HUES6 (cell line): ENCODE data around the gene MCOLN2.

Source experiments
- H3K27ac ChIP-seq: 2 replicates; pipeline ENCODE4 v1.7.0; 2013; ENCODE audit warnings: low read depth, mild to moderate bottlenecking, low read length, inconsistent platforms
- H3K27me3 ChIP-seq: 2 replicates; pipeline ENCODE4 v1.6.1; 2013; ENCODE audit warnings: low read length; ENCODE audit not compliant: control insufficient read depth, insufficient read depth
- H3K36me3 ChIP-seq: 2 replicates; pipeline ENCODE4 v1.6.1; 2013; ENCODE audit warnings: low read length; ENCODE audit not compliant: control insufficient read depth, insufficient read depth
- H3K4me1 ChIP-seq: 2 replicates; pipeline ENCODE4 v1.6.1; 2013; ENCODE audit warnings: low read length; ENCODE audit not compliant: control insufficient read depth, insufficient read depth
- H3K4me3 ChIP-seq: 2 replicates; pipeline ENCODE4 v1.5.1; 2013; ENCODE audit warnings: low read depth, low read length
- H3K9ac ChIP-seq: one replicate; pipeline ENCODE4 v1.6.1; 2013; ENCODE audit warnings: mild to moderate bottlenecking, low read length
- H3K9me3 ChIP-seq: 2 replicates; pipeline ENCODE4 v1.6.1; 2013; ENCODE audit warnings: low read depth, low read length; ENCODE audit not compliant: control insufficient read depth, insufficient read depth

The MCOLN2 gene

DNA sequence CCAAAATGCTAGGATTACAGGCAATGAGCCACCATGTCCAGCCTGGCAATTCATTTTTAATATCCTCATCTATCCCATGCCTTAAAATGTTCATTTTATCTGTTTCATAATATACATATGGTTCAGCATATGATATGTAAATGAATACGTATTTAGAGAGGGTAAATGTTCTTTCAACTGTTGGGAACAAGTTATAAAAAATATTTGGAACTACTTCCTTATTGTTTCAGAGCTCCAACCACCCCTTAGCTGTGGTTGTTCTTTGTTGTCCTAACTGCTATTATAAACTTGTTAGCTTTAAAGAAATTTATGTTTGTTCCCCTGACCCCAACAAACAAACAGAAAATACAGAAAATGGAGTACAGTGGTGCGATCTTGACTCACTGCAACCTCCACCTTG, 14.5 kb downstream of the MCOLN2 start:
- no peak overlapping the region for H3K4me3 ChIP-seq
- no peaks in the 10 kb centered on the region for H3K4me1 ChIP-seq
- no peaks in the 10 kb centered on the region for H3K27me3 ChIP-seq
- no peaks in the 10 kb centered on the region for H3K9me3 ChIP-seq
- no peaks in the 10 kb centered on the region for H3K36me3 ChIP-seq
- H3K9ac ChIP-seq, result no peak overlapping the region
- no peak overlapping the region for H3K27ac ChIP-seq

DNA sequence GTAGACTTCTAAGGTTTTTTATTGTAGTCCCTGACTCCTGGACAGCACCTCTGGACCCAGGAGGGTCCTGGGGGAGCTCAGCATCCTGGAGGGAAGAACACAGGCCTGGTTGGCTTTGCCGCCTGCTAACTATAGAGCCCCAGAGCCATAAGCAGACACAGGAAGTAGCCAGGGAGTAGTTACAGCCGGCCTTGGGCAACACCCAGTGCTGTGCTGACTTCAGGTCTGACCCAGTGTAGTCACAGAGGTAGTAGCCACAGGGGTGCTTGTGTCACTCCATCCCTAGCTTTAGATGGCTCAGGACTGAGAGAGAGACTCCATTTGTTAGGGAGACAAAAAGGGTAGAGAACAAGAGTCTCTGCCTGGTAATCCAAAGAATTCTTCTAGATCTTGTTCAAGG, 21.9 kb downstream of the MCOLN2 start:
- peaks cover 8% of the 10 kb centered on the region for H3K4me1 ChIP-seq
- H3K9ac ChIP-seq, result no peak overlapping the region
- H3K27me3 ChIP-seq, result no peaks in the 10 kb centered on the region
- H3K9me3 ChIP-seq, result no peaks in the 10 kb centered on the region
- H3K4me3 ChIP-seq, result no peak overlapping the region
- no peak overlapping the region for H3K27ac ChIP-seq
- H3K36me3 ChIP-seq, result no peaks in the 10 kb centered on the region

DNA sequence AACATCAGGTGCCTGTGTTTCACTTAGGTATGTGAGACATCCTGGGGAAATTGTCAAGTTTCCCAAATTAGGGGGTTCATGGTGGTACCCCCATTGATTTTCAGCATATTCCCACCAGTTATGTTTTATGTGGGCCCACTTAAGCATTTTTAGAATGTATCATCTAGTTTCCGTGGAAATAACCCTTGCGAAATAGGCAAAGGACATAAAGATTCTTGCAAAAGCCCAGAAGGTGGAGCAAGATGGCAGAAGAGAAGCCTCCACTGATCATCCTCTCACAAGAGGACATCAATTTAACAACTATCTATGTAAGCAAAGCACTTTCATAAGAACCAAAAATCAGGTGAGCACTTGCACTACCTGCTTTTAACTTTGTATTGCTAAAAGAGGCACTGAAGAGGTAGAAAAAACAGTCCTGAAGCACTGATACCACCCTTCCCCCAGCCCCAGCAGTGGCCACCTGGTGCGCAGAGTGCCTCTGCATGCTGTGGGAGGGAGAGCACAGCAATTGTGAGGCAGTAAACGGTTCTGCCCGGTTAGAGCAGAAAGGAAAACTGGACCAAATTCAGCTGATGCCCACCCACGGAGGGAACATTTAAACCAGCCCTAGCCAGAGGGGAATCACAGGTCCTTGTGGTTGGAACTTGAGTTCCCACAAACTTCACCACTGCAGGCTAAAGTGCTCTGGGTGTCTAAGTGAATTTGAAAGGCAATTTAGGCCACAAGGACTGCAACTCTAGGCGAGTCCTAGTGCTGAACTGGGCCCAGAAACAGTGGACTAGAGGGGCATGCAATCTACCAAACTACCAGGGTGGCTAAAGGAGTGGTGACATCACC, 23.2 kb downstream of the MCOLN2 start:
- Histone ChIP-seq H3K36me3 (no peaks in the 10 kb centered on the region), H3K4me1 (peaks cover 8% of the 10 kb centered on the region), H3K27ac (no peak overlapping the region), H3K4me3 (no peak overlapping the region), H3K27me3 (no peaks in the 10 kb centered on the region), H3K9ac (no peak overlapping the region), H3K9me3 (no peaks in the 10 kb centered on the region)

DNA sequence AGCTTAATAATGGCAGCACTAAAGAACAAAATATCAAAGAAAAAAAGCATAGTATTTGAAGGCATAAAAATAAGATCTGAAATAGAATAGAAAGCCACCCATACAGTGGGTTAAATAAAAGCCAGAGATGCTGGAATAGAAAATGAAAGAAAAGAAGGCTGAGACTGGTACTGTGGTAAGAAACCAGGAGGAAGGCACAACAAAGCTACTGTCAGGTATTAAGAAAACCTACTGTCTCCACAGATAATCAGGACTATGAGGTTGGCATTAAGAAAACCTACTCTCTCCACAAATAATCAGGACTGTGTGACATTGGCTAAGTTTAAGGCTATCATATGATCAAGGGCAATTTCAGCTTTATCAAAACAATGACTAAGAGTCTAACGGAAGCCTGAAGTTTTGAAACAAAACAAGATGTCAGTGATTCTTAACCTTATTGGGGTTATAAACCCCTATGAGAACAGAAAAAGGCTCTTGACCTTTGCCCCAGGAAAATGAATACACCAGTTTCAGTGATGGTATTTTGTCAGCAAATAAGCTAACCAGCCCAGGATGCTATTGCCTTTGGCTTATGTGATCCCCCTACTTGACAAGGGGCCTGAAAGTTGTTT, 24.4 kb downstream of the MCOLN2 start:
- Histone ChIP-seq H3K27me3 (no peaks in the 10 kb centered on the region), H3K9me3 (no peaks in the 10 kb centered on the region), H3K4me1 (peaks cover 8% of the 10 kb centered on the region), H3K4me3 (no peak overlapping the region), H3K36me3 (no peaks in the 10 kb centered on the region), H3K9ac (no peak overlapping the region), H3K27ac (no peak overlapping the region)

DNA sequence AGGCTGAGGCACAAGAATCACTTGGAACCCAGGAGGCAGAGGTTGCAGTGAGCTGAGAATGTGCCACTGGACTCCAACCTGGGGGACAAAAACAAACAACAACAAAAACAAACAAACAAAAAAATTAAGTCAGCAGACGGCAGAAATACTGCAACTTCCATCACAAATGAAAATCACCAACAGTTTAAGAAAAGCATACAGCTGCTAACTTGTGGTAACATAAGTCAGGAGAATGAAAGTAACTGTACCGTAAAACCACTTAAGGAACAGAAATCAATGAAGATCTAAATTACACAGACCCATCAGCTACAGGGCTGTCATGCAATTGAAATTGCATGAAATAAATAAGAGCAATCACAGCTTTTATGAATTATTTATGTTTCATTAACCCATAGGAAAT, 25.0 kb downstream of the MCOLN2 start:
- no peak overlapping the region for H3K4me3 ChIP-seq

DNA sequence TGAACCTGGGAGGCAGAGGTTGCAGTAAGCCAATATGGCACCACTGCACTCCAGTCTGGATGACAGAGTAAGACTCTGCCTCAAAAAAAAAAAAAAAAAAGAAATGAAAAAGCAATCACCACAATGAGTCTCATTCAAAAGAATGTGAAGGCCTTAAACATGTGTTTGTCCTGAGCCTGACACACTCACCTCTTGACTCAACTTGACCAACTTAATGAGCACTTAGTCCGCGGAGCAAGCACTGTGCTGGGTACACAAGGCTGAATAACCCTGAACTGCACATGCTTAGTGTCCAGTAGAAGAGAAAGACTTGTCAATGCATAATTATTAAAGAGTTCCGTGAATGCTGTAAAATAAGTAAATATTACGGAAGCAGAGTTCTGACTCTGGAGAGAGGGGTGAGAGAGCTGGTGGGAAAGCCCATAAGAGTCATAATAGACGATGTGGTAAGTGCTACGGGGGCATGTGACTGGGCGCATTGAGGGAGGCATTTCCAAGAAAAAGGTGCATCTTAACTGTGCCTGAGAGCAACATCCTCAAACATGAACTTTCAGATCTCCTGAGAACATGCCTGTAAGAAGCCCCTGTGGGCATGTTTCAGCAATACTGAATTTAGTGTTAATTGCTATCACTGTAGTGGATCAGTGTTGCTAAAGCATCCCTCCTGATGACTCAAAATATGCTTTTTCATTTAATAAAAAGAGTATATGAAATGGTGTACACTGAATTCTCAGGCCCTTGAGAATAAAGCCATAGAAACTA, 27.2 kb downstream of the MCOLN2 start:
- Histone ChIP-seq H3K27me3 (no peaks in the 10 kb centered on the region), H3K4me1 (peaks cover 8% of the 10 kb centered on the region), H3K4me3 (no peak overlapping the region)

More for the DNA sequence above, 25.0 kb downstream of the MCOLN2 start:
- Histone ChIP-seq H3K4me1 (peaks cover 8% of the 10 kb centered on the region), H3K9me3 (no peaks in the 10 kb centered on the region), H3K9ac (no peak overlapping the region), H3K36me3 (no peaks in the 10 kb centered on the region), H3K27me3 (no peaks in the 10 kb centered on the region), H3K27ac (no peak overlapping the region)

DNA sequence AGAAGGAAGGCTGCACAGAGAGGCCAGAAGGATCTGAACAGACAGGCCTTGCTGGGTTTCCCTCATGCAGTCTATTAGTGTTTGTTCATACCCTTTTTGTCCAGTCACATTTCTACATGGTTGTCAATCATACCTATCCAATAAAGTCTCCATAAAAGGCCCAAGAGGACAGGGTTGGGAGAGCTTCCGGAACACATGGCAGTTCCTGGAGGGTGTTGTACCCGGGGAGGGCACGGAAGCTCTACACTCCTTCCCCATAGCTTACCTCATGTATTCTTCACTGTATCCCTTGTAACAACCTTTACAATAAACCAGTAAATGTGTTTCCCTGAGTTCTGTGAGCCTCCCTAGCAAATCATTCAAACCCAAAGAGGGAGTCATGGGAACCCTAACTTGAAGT, 28.0 kb downstream of the MCOLN2 start:
- H3K27me3 ChIP-seq, result no peaks in the 10 kb centered on the region
- H3K9me3 ChIP-seq, result 0 out of 2 replicates have a peak, but pooled peaks cover 3% of the 10 kb centered on the region
- H3K9ac ChIP-seq, result no peak overlapping the region
- H3K36me3 ChIP-seq, result no peaks in the 10 kb centered on the region
- no peak overlapping the region for H3K27ac ChIP-seq
- peaks cover 5% of the 10 kb centered on the region for H3K4me1 ChIP-seq
- H3K4me3 ChIP-seq, result no peak overlapping the region

More for the DNA sequence above, 27.2 kb downstream of the MCOLN2 start:
- Histone ChIP-seq H3K9me3 (0 out of 2 replicates have a peak, but pooled peaks cover 2% of the 10 kb centered on the region), H3K36me3 (no peaks in the 10 kb centered on the region), H3K27ac (no peak overlapping the region), H3K9ac (no peak overlapping the region)

DNA sequence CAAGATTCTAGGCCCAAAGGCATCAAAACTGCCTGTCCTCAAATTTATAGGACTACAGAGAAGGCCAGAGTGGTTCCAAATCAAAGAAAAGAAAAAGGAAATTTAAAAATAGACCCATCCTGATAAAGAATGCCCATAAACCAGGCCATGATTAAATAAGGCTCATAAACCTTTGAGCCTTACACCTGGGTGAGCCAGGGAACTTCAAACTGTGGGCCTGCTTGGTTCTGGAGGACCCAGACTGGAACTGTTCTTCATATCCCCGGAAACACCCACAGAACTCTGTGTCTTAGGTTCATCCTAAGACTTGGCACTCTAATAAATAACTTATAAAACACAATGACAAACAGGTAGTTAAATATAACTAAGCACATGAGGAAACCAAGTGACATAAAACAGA, 28.8 kb downstream of the MCOLN2 start:
- Histone ChIP-seq H3K27ac (no peak overlapping the region), H3K4me1 (no peaks in the 10 kb centered on the region), H3K4me3 (no peak overlapping the region), H3K9ac (no peak overlapping the region), H3K36me3 (no peaks in the 10 kb centered on the region), H3K27me3 (no peaks in the 10 kb centered on the region), H3K9me3 (0 out of 2 replicates have a peak, but pooled peaks cover 3% of the 10 kb centered on the region)

DNA sequence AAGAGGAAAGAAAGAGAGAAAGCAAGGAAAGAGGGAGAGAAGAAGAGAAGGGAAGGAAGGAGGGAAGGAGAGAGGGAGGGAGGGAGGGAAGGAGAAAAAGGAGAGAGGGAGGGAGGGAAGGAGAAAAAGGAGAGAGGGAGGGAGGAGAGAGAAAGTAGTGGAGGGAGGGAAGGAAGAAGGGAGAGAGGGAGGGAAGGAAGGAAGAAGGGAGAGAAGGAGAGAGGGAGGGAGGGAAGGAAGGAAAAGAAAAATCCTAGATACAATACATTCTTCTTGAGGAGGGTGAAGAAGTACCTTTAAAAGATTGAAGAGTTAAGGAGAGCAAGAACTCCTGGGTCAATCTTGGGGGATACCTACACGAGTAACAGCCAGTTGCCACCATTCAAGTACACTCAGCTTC, 29.2 kb downstream of the MCOLN2 start:
- Histone ChIP-seq H3K27ac (no peak overlapping the region), H3K36me3 (no peaks in the 10 kb centered on the region), H3K4me3 (no peak overlapping the region), H3K27me3 (no peaks in the 10 kb centered on the region), H3K9ac (no peak overlapping the region), H3K9me3 (0 out of 2 replicates have a peak, but pooled peaks cover 3% of the 10 kb centered on the region), H3K4me1 (no peaks in the 10 kb centered on the region)

DNA sequence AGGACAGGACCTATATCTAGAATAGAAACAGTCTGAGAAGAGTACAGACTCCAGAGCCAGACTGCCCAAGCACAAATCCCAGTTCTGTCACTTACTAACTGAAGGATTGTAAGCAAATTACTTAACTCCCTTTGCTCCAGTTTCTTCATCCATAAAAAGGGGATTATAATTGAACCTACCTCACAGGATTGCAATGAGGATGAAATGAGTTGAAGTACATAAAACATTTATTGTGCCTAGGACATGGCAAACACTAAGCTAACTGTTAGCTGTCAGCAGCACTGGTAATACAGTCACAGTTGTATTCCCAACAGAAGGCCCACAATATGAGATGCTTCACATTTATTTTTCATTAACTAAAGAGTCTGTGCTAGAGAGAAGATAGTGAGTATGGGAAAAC, 33.9 kb downstream of the MCOLN2 start:
- H3K4me1 ChIP-seq, result no peaks in the 10 kb centered on the region
- no peaks in the 10 kb centered on the region for H3K36me3 ChIP-seq
- H3K9ac ChIP-seq, result no peak overlapping the region
- H3K4me3 ChIP-seq, result no peak overlapping the region
- no peaks in the 10 kb centered on the region for H3K27me3 ChIP-seq
- H3K9me3 ChIP-seq, result 0 out of 2 replicates have a peak, but pooled peaks cover 3% of the 10 kb centered on the region
- no peak overlapping the region for H3K27ac ChIP-seq

DNA sequence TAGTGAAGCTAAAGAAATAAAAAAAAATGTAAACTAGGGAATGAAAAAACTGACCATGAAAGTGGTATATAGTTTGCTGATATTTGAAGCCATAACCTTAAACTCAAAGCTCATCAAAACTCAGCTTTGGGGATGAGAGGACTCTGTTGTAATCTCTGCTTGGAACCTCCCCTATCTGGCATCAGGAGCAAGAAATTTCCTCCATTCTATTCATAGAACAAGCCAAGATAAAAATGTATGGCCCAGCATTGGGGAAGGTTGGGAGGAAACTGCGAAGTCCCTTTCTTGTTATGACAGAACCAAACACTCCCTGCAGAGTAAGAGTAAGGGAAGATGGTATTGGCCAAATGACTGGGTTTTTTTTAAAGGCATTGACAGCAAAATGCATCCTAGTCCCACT, 35.6 kb downstream of the MCOLN2 start:
- Histone ChIP-seq H3K27ac (no peak overlapping the region), H3K4me3 (no peak overlapping the region), H3K9me3 (0 out of 2 replicates have a peak, but pooled peaks cover 3% of the 10 kb centered on the region), H3K9ac (no peak overlapping the region), H3K4me1 (no peaks in the 10 kb centered on the region), H3K27me3 (no peaks in the 10 kb centered on the region), H3K36me3 (no peaks in the 10 kb centered on the region)
